ENCODE data around the gene MAGI2. TPM values are rescaled to one million over a fixed set of nuclear protein-coding genes. Genes with fewer than 3 reads are reported as not detected.

Gene MAGI2
- total RNA-seq, 1 experiment from 2014 or later = 0.22 TPM

GRCh38 chr7:78264105-78264504, 1189.4 kb downstream of the MAGI2 start:
- Histone ChIP-seq H3K4me1 (ENCODE audit: control insufficient read depth in 1 of 2, insufficient read depth in 2 of 2, low read length in 2 of 2) (no peaks in the 10 kb centered on the region), H3K9ac (ENCODE audit: low read length) (no peak overlapping the region), H2AFZ (ENCODE audit: low read depth, low read length, poor library complexity, severe bottlenecking) (no peak overlapping the region), H3K4me3 (replicated peaks in 1 of 2; ENCODE audit: low read depth in 1 of 2, low read length in 2 of 2) (no peak overlapping the region), H3K27ac (ENCODE audit: low read depth, low read length) (no peak overlapping the region), H3K79me2 (ENCODE audit: insufficient read depth, low read length) (no peaks in the 10 kb centered on the region), H3K9me2 (ENCODE audit: insufficient read depth) (no peaks in the 10 kb centered on the region), H3K4me2 (ENCODE audit: low read length) (no peak overlapping the region), H4K20me1 (ENCODE audit: insufficient read depth) (no peaks in the 10 kb centered on the region), H3K27me3 (ENCODE audit: insufficient read depth, low read length) (peaks cover 39% of the 10 kb centered on the region), H3K9me3 (ENCODE audit: control insufficient read depth in 1 of 2, insufficient read depth in 1 of 2, low read depth in 1 of 2, low read length in 2 of 2) (no peaks in the 10 kb centered on the region), H3K36me3 (ENCODE audit: control insufficient read depth in 1 of 2, insufficient read depth in 2 of 2, low read length in 2 of 2) (no peaks in the 10 kb centered on the region)
- ChIA-PET POLR2A (no interaction called here), RAD21 (ENCODE audit: low non-redundant PET in 1 of 2, low total read pairs in 2 of 2, uncharacterized antibody in 2 of 2, unreplicated experiment in 2 of 2) (no interaction called here), CTCF (no interaction called here)
- intact Hi-C loops (cut with micrococcal nuclease) = no loop called here
- no peak for TF ChIP-seq SP1 (IDR thresholded peaks at IDR 0.05; ENCODE audit: low read depth)
- TF ChIP-seq FOSL1 (IDR thresholded peaks at IDR 0.05; ENCODE audit: low read depth) = no peak
- no peak for TF ChIP-seq POLR2A (IDR thresholded peaks at IDR 0.05; ENCODE audit: borderline replicate concordance, extremely low read depth, insufficient read depth, insufficient read length)
- TF ChIP-seq ZFX (IDR thresholded peaks at IDR 0.05) = no peak
- TF ChIP-seq, protein P1, sequence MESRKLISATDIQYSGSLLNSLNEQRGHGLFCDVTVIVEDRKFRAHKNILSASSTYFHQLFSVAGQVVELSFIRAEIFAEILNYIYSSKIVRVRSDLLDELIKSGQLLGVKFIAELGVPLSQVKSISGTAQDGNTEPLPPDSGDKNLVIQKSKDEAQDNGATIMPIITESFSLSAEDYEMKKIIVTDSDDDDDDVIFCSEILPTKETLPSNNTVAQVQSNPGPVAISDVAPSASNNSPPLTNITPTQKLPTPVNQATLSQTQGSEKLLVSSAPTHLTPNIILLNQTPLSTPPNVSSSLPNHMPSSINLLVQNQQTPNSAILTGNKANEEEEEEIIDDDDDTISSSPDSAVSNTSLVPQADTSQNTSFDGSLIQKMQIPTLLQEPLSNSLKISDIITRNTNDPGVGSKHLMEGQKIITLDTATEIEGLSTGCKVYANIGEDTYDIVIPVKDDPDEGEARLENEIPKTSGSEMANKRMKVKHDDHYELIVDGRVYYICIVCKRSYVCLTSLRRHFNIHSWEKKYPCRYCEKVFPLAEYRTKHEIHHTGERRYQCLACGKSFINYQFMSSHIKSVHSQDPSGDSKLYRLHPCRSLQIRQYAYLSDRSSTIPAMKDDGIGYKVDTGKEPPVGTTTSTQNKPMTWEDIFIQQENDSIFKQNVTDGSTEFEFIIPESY (IDR thresholded peaks at IDR 0.05; ENCODE audit: extremely low read depth, insufficient replicate concordance, low read length) = no peak
- no peak for TF ChIP-seq ELF1 (IDR thresholded peaks at IDR 0.05; ENCODE audit: borderline replicate concordance, low read depth)
- TF ChIP-seq RAD21 (IDR thresholded peaks at IDR 0.05; ENCODE audit: low read depth) = no peak
- TF ChIP-seq SIN3A (IDR thresholded peaks at IDR 0.05; ENCODE audit: low read depth) = no peak
- TF ChIP-seq JUND (IDR thresholded peaks at IDR 0.05) = no peak
- no peak for TF ChIP-seq YY1 (IDR thresholded peaks at IDR 0.05; ENCODE audit: extremely low read depth, insufficient replicate concordance, low read depth, low read length)
- TF ChIP-seq CTCF (IDR thresholded peaks at IDR 0.05 in 2 of 3, conservative IDR thresholded peaks at IDR 0.05 in 1 of 3; ENCODE audit: borderline replicate concordance in 1 of 3, insufficient read depth in 1 of 3, low read depth in 2 of 3, low read length in 2 of 3) = no peak
- TF ChIP-seq ZNF274 (IDR thresholded peaks at IDR 0.05; ENCODE audit: low read depth, low read length) = no peak
- no peak for TF ChIP-seq TCF7L2 (IDR thresholded peaks at IDR 0.05; ENCODE audit: borderline replicate concordance, extremely low read depth, insufficient read depth, insufficient read length)
- BruUV-seq (replicated peaks) = no TSS peak
- DNase-seq (ENCODE audit: low read depth, low spot score) (no peak), ATAC-seq (no peak)
